Measurements from ENCODE around the gene SCAANT1.
A peak's percentile ranks its signal among the peaks of the same experiment; 100 is the strongest.

Gene SCAANT1

GRCh38 chr3:63934041-63934866 lies 22.1 kb upstream of the SCAANT1 start:
- no peak for DNase-seq (ENCODE audit: low read depth in 3 of 3)

- no peak for DNase-seq (ENCODE audit: low read depth in 3 of 3)
Observed at GRCh38 chr3:63933459-63933858, 21.3 kb upstream of the SCAANT1 start.

DNA sequence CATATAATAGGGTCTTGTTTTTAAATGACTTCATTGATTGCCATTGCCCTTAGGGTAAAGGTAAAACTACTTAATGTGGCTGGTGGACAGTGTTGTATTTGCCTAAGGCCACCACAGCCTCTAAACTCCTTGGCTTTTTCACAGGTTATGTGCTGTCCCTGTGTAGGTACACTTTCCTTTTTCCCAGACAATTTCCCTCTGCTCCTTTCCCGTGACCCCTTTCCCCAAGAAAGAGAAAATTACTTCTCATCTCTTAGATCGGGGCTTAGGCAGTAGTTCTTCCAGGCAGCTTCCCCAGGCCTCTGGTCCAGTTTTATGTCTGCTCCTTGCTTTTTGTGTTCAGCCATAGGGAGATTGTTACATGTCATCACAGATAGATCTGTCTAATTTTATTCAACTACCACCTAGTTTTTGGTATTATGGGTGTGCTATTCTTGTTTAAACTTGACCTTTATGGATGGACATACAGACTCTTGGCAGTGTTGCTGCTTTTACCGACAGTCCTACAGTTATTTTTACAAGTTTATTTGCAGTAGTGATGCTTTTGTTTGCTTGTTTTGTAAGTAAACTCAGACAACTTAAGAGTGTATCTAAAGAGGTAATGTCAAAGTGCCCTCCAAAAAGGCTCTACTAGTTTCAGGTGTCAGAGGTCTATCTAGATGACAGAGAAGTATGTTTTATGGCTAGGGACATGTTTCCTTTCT lies 20.5 kb upstream of the SCAANT1 start:
- no peak for DNase-seq (ENCODE audit: low read depth in 3 of 3)

DNA sequence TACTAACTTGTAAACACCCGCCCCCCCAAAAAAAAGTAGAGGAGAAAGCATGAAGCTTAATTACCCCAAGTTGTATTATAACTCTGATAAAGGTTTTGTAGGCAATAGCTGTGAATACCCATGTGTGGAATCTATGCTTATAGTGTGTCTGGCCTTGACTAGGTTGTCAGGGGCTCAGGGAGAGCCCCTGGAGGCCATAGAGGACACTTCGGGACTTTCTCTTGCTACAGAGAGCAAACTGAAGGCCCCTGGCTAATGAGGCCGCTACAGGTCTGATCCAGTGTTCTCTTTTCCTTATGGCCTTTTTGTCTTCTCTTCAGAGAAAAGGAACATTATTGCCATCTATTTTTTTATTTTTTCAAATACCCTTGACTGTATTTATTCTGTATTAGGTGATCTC lies 19.1 kb upstream of the SCAANT1 start:
- DNase-seq (ENCODE audit: low read depth in 3 of 3), result no peak

DNA sequence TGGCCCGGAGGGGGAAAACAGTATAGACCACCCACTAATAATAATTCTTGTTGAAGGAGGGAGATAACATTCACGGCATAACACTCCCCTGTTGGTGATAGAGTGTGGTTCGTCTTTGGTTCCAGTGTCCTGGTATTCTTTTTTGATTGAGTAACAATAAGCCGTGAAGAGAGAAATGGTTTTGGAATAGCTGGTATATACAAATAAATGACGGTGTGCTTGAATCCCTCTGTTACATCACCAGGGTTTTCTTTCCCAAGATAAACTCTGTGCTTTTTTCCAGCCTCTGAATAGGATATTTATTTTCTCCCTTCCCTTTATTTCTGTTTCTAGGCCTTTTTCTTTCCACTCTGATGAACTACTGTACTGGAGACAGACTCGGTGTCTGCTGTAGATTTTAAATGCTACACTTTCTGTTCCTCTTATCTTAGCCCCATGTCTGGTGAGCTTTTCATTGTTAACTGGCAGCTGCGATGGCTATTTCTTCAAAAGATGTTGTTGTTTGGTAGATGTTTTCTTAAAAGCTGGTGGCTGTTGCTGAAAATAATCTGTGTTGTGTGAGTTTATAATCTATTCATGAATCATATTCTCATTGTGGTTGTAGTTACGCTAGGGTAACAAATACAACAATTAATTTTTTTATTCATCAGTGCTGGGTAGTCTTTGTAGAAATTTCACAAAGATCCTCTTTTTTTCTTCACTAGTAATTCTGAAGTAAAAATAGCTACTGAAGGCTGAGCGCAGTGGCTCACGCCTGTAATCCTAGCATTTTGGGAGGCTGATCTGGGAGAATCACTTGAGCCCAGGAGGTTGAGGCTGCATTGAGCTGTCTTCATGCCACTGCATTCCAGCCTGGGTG lies 15.5 kb upstream of the SCAANT1 start:
- no peak for DNase-seq (ENCODE audit: low read depth in 3 of 3)

DNA sequence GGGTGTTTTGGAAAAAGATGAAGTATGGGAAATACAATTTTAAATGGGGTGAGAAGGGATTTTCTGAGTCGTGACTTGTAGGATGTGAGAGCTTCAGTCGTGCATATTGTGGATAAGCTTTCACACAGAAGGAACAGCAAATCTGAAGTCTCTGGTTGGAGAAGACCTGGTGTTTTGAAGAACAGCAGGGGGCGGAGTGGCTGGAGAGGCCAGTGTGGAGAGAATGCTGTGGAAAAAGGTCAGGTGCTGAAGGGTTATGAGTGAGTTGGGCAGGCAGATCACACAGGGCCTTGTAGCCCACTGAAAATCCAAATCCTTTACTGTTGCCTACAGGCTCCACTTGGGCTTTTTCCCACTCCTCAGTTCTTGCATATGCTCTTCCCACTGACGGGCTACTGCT lies 14.1 kb upstream of the SCAANT1 start:
- DNase-seq (ENCODE audit: low read depth in 3 of 3), result no peak

DNA sequence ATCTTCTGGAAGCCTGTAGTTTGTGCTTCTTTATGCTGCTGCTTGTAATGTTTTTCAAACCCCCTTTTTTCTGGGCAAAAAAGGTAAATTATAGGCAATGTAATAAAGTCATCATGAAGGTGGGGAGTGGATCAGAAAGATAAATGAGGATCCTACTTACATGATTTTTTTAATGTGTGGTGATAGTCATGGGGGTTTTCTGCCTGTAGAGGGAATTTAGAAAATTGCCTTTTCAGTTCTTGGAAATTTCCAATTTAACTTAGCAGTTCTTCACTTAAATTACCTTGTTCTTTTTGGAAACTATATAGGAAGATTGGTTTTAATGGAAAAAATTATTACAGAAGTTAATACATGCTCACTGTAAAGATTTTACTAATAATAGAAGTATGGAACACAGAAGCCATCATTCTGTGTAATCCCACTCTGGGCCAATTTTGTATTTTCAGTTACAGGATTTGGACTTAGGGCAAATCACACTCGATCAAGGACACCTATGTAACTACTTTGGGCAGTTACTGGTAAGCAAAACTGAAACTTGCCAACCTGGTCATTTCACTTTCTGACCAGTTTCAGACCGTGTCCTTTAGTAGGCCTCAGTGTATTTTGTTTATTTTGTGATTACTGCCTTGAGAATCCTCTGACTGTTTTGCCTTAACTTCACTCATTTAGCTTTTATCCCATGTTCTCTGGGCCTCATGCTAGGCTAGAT lies 10.5 kb upstream of the SCAANT1 start:
- no peak for DNase-seq (ENCODE audit: low read depth in 3 of 3)

DNA sequence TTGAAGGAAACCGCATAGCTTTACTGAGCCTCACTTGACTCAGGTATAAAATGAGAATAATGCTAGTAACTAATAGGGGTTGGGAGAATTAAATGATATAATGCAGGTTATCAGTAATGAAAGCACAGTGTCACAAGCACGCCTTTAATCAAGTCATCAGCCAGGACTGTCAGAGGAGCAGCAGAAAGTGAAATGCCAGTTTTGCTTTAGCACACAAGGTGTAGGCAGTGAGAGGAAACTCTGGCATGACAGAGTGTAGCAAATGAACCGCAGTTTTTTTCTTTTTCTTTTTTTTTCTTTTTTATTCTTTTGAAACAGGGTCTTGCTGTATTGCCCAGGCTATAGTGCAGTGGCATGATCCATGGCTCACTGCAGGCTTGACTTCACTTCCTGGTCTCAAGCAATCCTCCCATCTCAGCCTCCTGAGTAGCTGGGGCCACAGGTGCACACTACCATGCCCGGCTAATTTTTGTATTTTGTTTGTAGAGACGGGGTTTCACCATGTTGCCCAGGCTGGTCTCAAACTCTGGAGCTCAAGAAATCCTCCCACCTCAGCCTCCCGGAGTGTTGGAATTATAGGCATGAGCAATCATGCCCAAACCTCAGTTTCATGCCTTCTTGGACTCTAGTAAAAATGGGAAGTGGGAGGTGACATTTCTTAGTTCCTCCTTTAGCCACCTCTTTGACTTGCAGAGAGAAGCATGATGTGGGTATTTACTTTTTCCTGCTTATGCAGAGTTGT lies 9.7 kb upstream of the SCAANT1 start:
- DNase-seq (ENCODE audit: low read depth in 3 of 3), result no peak

- no peak for DNase-seq (ENCODE audit: low read depth in 3 of 3)
Observed at GRCh38 chr3:63920001-63920400, 7.8 kb upstream of the SCAANT1 start.

DNA sequence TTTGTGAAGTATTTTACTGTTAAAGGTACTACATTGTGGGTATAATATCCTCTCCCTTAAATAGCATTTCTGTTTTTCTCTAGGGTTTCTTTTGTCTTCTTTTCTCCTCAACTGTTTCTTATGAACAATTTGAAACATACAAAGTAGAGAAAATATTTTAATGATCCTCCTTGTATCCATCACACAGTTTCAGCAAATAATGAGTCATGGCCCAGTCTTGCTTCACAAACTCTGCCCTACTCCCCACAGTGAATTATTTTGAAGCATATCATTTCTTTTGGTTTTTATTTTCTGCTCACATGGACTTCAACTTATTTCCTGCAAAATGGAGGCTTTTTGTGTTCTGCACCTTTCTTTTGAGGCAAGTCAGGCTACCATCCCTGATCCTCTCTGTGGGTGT lies 6.1 kb upstream of the SCAANT1 start:
- no peak for DNase-seq (ENCODE audit: low read depth in 3 of 3)

- no peak for DNase-seq (ENCODE audit: low read depth in 3 of 3)
Observed at GRCh38 chr3:63914312-63914711, 2.1 kb upstream of the SCAANT1 start.

DNA sequence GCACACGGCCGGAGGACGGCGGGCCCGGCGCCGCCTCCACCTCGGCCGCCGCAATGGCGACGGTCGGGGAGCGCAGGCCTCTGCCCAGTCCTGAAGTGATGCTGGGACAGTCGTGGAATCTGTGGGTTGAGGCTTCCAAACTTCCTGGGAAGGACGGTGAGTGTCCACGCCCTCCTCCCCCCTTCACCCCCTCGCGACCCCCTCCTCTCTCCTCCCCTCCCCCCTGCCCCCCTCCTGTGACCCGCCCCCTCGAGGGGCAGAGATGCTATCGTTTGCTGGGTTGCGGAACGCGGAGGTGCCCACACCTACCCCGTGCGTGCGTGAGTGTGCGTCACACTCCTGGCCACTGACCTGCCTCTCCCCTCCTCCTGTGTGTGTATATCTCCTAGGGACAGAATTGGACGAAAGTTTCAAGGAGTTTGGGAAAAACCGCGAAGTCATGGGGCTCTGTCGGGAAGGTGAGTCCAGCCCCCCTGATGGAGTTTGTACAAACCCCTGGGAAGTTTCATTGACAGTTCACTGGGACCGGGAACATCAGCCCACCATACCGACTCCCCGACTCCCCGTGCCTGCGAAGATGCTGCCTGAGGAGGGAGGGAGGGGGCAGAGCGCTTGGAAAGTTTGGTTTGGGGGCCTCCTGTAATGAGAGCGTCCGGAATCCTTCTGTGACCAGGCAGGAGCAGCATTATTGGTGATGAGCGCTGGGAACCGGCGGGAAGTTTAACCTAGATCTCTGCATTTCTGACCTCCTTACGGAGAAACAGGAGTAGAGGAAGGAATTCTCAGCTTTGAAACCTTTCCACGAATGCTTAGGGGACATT lies 795 bp upstream of the SCAANT1 start:
- DNase-seq (ENCODE audit: low read depth in 3 of 3), result peak; percentile 20 to 29 (median 28)

- peak; percentile 3 to 36 (median 33) for DNase-seq (ENCODE audit: low read depth in 3 of 3)
Observed at GRCh38 chr3:63911509-63911872, 692 bp downstream of the SCAANT1 start.

GRCh38 chr3:63910891-63911290 lies 1.3 kb downstream of the SCAANT1 start:
- no peak for DNase-seq (ENCODE audit: low read depth in 3 of 3)

DNA sequence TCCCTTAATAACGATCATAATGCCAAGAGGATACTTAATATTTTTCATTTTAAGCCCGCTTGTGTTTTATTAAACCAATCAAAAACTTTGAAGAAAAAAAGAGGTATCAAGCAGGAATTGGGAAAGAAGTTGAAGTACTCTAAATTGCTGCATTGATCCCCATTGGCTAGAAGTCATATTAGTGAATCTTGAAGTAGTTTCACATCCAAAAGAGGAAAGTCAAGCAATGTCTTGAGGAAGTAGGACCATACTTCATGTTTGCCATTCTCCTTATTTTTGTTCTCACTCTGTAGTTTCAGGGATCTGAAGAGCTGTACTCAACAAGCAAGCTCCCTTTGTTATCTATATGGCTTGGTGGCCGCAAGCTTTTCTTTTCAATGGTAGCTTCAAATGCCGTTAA lies 2.2 kb downstream of the SCAANT1 start:
- no peak for DNase-seq (ENCODE audit: low read depth in 3 of 3)

GRCh38 chr3:63909431-63909830 lies 2.8 kb downstream of the SCAANT1 start:
- DNase-seq (ENCODE audit: low read depth in 3 of 3), result no peak

DNA sequence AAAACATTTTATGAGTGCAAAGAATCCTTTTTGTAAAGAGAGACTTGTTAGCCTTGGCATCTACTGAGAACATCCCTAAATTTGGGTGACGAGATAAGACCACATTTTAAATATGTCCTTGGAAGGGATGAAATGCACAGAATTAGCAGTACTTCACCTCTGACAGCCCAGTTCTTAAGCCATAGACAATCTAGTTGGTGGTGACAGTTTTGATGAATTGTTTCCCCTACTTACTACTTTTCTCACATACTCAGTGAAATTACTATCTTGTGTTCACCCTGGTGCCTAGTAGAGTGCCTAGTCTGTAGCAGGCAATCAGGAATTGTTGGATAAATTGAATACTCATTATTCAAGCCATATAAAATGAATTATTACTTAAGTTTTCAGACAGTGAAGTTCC lies 3.4 kb downstream of the SCAANT1 start:
- DNase-seq (ENCODE audit: low read depth in 3 of 3), result no peak

DNA sequence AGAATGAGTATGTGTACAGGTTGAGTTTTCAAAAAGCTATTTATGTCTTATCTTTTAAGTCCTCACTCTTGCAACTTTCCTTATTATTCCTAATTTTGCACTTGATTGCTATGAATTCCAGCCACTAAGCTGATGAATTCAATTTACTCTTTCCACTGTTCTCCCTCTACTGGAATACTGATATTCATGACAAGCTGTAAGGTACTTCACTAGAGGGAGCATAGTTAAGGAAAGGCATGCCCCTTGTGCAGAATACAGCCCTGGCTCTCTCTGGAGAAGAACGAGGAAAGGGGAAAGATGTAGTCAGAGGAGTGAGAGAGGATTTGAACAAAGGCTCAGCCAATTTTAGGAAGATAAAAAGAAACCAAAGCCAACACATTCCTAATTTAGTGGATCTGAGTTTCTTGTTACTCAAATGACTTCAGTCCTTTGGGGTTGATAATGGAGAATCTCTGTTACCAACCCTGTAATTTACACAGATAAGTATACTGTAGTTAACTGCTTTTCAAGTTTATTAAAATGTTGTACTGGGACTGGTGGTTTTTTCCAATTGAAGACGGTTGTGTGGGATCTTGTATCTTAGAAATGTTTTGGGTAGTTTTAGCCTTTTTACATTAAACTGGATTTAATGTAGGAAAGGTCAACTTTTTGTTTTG lies 4.0 kb downstream of the SCAANT1 start:
- no peak for DNase-seq (ENCODE audit: low read depth in 3 of 3)

- DNase-seq (ENCODE audit: low read depth in 3 of 3), result no peak
Observed at GRCh38 chr3:63905731-63906620, 6.2 kb downstream of the SCAANT1 start.
